A549 (cell line): ENCODE measurements around the gene FAT1.
A peak's percentile ranks its signal among the peaks of the same experiment; 100 is the strongest.

Source experiments
- CTCF ChIP-seq: fragments of >200 bp; sonication (Bioruptor Twin); formaldehyde crosslinking; IDR thresholded peaks from 3 replicates; pipeline ENCODE4 v1.5.1; 2016
- GATA3 ChIP-seq: IDR thresholded peaks from 2 replicates; pipeline ENCODE4 v1.6.1; 2012; ENCODE audit warnings: borderline replicate concordance
- RARB ChIP-seq: fragments of 250-450 bp; sonication (Bioruptor Pico); IDR thresholded peaks from 2 replicates; pipeline ENCODE4 v1.8.0; 2021; ENCODE audit warnings: mild to moderate bottlenecking, moderate library complexity
- RCOR1 ChIP-seq: fragments of 150-350 bp; IDR thresholded peaks from 2 replicates; pipeline ENCODE4 v1.6.1; 2014; ENCODE audit warnings: antibody characterized with exemption, low read length, low read depth
- RNF2 ChIP-seq: fragments of 200-600 bp; sonication (generic); IDR thresholded peaks from 2 replicates; pipeline ENCODE4 v1.6.1; 2016; ENCODE audit warnings: low read depth, mild to moderate bottlenecking, antibody characterized with exemption, moderate library complexity, borderline replicate concordance

DNA sequence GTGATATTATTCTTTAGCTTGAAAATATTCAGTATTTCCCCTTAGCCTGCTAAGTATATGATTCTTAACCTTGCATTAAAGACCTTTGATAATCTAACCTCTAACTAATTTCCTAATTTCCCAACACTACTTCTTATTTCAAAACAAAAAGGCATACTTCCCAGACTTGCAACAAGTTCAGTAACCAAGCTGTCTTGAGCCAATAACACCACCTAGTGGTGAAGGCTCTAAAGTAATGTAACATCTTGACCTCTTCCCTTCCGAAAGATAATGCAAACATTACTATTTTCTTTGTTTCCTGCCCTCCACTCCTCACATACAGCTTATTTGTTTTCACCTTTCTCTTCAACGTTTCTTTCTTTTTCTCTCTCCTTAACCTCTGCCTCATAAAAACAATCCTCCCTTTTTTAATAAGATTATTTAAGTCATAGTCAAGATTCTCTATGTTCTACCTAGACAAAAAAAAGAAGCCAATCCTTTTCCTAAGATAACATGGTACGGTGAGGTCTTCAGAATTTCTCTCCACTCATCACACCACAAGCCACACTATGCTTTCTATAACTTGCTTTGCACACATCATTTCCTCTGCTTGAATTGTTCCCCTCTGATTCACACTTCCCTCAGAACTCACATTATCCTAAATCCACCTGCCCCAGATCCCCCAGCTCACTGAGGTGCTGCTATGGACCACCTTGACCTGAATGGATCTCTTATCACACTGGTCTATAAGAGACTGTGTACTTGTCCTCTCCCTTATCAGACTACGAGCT lies 3.5 kb downstream of the FAT1 start:
- TF ChIP-seq RNF2 (no peak), CTCF (peak; percentile 35; the same call in 2 of the 3 replicates), GATA3 (no peak), RCOR1 (no peak), RARB (CRISPR knock-in tag) (no peak)
